ENCODE measurements around the gene CIRBP.

The CIRBP gene

GRCh38 chr19:1290196-1290702, 21.1 kb downstream of the CIRBP start:
- Mint-ChIP-seq H3K4me3 (no peak overlapping the region), H3K9me3 (no peaks in the 10 kb centered on the region), H3K4me1 (ENCODE audit: low read depth) (no peaks in the 10 kb centered on the region), H3K36me3 (ENCODE audit: low read depth) (no peaks in the 10 kb centered on the region), H3K27me3 (peaks cover 19% of the 10 kb centered on the region), H3K27ac (no peak overlapping the region)

DNA sequence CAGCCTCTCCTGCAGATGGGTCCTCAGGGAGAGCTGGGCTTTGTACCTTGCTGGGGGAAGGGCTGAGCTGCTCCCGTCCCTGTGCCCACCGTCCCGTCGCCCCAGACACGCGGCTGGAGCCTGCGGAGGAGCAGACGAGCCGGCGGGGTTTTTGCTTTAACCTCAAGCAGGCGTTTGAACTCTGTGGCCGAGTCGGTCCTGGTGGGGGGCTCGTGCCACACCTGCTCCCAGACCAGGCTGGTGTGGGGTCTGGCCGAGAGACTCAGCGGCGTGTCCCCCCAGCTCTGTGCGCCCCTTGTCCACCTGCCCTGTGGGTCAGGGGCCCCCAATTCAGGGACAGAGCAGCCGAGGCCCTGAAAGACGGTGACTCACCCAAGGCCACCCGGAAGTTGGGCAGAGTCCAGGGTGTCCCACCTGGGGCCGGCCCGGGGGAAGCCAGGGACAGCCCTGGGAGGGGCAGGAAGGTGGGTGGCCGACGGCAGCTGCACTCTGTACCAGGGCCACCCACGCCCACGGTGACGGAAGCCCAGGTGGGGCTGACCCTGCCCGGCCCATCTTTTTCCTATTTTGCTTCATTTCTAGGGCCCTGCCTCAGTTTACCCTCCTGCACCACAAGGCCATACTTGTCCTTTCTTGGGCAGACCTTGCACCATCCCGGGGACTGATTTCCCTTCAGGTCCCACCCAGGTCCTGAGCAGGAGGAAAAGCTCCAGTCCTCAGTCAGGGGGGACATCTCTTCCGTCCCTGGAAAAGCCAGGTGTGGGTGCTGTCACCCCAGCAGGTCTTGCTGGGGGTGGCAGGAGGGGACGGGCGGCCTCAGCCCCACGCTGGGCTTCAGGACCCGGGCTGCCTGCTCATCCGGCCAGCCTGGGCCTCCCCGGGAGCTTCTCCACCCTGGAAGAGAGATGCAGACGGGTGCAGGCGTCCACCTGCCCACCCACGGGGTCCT, 21.8 kb downstream of the CIRBP start:
- peaks cover 19% of the 10 kb centered on the region for H3K27me3 Mint-ChIP-seq

DNA sequence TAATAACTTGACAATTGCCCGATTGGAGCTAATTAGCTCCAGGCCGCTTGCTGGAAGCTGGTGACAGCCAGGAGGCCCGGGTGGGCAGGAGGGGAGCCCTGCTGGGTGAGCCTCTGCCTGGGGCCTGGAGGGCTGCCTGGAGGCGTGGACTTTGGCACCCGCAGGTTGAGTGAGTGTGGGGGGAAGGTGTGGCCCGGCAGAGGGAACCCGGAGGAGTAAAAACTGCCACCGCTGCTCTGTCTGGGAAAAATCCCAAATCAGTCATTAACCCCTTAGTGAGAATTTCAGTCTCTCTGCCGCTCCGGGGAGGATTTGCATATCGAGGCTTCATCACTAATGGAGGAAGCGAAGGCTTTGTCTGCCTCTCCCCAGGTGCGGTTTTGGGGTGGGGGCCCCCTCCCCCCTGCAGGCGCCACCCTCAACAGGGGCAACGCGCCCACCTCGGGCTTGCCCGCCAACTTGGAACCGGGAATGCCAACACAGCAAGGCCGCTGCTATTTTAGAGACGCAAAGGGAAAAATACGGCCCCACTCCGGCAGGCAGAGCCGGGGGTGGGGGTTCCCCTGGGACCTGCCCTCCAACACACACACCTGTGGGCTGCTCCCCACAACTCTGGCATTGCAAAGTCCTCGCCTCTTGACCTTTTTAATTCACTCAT, 22.8 kb downstream of the CIRBP start:
- H3K4me3 Mint-ChIP-seq: no peak overlapping the region
- H3K4me1 Mint-ChIP-seq (ENCODE audit: low read depth): no peaks in the 10 kb centered on the region
- no peaks in the 10 kb centered on the region for H3K9me3 Mint-ChIP-seq
- no peak overlapping the region for H3K27ac Mint-ChIP-seq
- H3K27me3 Mint-ChIP-seq: peaks cover 15% of the 10 kb centered on the region
- H3K36me3 Mint-ChIP-seq (ENCODE audit: low read depth): no peaks in the 10 kb centered on the region

More for the DNA sequence above, 21.8 kb downstream of the CIRBP start:
- H3K4me3 Mint-ChIP-seq: no peak overlapping the region
- no peaks in the 10 kb centered on the region for H3K36me3 Mint-ChIP-seq (ENCODE audit: low read depth)
- no peaks in the 10 kb centered on the region for H3K9me3 Mint-ChIP-seq
- H3K27ac Mint-ChIP-seq: no peak overlapping the region
- no peaks in the 10 kb centered on the region for H3K4me1 Mint-ChIP-seq (ENCODE audit: low read depth)

- Mint-ChIP-seq H3K27ac (no peak overlapping the region), H3K27me3 (peaks cover 15% of the 10 kb centered on the region), H3K4me1 (ENCODE audit: low read depth) (no peaks in the 10 kb centered on the region), H3K4me3 (no peak overlapping the region), H3K9me3 (no peaks in the 10 kb centered on the region), H3K36me3 (ENCODE audit: low read depth) (no peaks in the 10 kb centered on the region)
Observed at GRCh38 chr19:1292419-1293151, 23.5 kb downstream of the CIRBP start.

- H3K4me3 Mint-ChIP-seq: no peak overlapping the region
Observed at GRCh38 chr19:1293782-1294604, 24.9 kb downstream of the CIRBP start.

DNA sequence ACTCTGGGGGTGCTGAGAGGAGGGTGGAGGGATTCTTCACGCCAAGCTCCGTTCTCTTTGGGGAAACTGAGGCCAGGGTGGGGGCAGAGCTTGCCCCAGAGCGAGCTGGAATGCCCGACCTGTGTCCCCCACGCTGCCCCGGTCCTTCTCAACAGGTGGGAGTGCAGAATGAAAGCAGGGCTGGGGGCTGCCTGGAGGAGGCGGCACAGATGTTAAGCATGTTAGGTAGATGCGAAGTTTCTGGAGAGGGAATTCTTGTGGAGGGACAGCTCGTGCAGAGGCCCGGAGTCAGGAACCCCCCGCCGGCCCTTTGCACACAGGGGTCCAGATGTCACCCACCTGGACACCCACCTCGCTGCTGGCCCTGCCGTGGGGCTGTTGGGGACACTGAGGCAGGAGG, 25.6 kb downstream of the CIRBP start:
- Mint-ChIP-seq H3K27ac (no peak overlapping the region), H3K36me3 (ENCODE audit: low read depth) (no peaks in the 10 kb centered on the region), H3K27me3 (peaks cover 8% of the 10 kb centered on the region), H3K4me3 (no peak overlapping the region), H3K9me3 (no peaks in the 10 kb centered on the region), H3K4me1 (ENCODE audit: low read depth) (no peaks in the 10 kb centered on the region)

More at GRCh38 chr19:1293782-1294604, 24.9 kb downstream of the CIRBP start:
- Mint-ChIP-seq H3K27ac (no peak overlapping the region), H3K36me3 (ENCODE audit: low read depth) (no peaks in the 10 kb centered on the region), H3K4me1 (ENCODE audit: low read depth) (no peaks in the 10 kb centered on the region), H3K9me3 (no peaks in the 10 kb centered on the region), H3K27me3 (peaks cover 10% of the 10 kb centered on the region)

DNA sequence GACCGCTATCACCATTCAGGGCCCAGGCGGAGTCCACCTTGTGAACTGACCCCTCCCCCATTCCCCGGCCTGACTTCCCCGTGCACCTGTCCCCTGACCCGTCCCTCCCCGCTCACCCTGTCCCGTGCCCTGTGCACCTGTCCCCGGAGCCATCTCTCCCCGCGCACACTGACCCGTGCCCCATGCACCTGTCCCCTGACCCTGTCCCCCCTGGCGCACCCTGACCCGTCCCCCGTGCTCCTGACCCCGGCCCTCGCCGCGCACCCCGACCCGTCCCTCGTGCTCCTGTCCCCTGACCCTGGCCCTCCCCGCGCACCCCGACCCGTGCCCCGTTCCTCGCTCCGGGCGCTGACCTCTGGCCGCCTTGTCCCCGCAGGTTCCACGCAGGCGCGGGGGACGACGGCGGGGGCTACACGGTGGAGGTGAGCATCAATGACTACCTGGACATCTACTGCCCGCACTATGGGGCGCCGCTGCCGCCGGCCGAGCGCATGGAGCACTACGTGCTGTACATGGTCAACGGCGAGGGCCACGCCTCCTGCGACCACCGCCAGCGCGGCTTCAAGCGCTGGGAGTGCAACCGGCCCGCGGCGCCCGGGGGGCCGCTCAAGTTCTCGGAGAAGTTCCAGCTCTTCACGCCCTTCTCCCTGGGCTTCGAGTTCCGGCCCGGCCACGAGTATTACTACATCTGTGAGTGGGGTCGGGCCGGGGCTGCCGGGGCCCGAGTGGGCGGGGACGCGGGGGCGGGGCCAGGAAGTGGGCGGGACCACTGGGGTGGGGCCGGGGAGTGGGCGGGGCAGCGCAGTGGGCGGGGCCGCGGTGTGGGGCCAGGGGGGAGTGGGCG, 26.3 kb downstream of the CIRBP start:
- Mint-ChIP-seq H3K4me1 (ENCODE audit: low read depth) (no peaks in the 10 kb centered on the region), H3K4me3 (no peak overlapping the region), H3K27me3 (peaks cover 8% of the 10 kb centered on the region), H3K9me3 (no peaks in the 10 kb centered on the region), H3K36me3 (ENCODE audit: low read depth) (no peaks in the 10 kb centered on the region), H3K27ac (no peak overlapping the region)

DNA sequence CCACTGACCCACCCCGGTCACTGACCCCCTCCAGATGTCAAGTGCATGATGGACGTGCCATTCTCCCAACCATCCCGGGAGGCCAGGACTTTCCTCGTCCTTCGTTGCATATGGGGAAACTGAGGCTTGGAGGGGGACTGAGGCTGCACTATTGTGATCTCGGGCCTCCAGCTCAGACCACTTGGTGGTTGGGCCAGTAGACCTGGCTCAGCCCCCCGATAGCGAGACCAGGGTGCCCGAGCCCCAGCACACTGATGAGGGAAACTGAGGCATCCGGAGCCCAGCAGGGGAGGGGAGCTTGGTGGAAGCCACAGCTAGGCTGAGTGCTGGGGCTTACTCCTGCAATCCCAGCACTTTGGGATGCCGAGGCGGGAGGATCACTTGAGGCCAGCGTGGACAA, 26.9 kb downstream of the CIRBP start:
- Mint-ChIP-seq H3K9me3 (no peaks in the 10 kb centered on the region), H3K27me3 (peaks cover 8% of the 10 kb centered on the region), H3K4me1 (ENCODE audit: low read depth) (no peaks in the 10 kb centered on the region), H3K36me3 (ENCODE audit: low read depth) (no peaks in the 10 kb centered on the region), H3K27ac (no peak overlapping the region), H3K4me3 (no peak overlapping the region)

DNA sequence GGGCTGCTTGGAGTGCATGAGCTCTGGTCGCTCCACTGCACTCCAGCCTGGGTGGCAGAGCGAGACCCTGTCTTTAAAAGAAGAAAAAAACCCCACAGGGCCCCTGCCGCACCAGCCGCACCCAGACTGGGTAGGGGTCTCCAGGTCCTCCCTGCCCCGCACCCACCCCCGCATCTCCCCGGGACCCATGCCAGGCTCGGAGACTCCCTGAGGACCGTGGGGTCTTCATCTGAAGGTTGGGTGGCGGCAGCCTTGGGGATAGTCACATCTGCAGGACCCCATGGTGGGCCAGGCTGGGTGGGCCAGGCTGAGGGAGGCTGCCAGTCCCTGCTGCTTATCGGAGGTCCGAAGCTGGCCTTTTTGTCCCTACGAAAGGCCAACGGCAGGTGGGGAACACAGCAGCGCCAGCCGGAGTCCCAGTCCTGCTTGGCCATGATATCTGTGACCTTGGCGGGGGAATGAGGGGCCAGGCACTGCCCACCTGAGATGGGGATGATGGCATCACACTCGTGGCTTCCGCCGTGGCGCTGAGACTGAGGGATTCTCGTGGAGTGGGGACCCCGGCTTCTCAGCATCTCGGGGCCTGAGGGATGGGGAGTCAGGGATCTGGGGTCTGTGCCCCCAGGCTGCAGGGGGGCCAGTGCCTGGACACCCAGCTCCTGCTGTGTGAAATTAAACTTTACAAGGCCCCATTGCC, 27.6 kb downstream of the CIRBP start:
- Mint-ChIP-seq H3K9me3 (no peaks in the 10 kb centered on the region), H3K4me1 (ENCODE audit: low read depth) (no peaks in the 10 kb centered on the region), H3K4me3 (no peak overlapping the region), H3K27me3 (peaks cover 8% of the 10 kb centered on the region), H3K36me3 (ENCODE audit: low read depth) (no peaks in the 10 kb centered on the region), H3K27ac (no peak overlapping the region)

- H3K4me3 Mint-ChIP-seq: no peak overlapping the region
- no peaks in the 10 kb centered on the region for H3K27me3 Mint-ChIP-seq
- H3K9me3 Mint-ChIP-seq: no peaks in the 10 kb centered on the region
- H3K36me3 Mint-ChIP-seq (ENCODE audit: low read depth): no peaks in the 10 kb centered on the region
- H3K27ac Mint-ChIP-seq: no peak overlapping the region
- no peaks in the 10 kb centered on the region for H3K4me1 Mint-ChIP-seq (ENCODE audit: low read depth)
Observed at GRCh38 chr19:1298235-1298634, 29.1 kb downstream of the CIRBP start.

GRCh38 chr19:1299801-1300200, 30.7 kb downstream of the CIRBP start:
- no peaks in the 10 kb centered on the region for H3K27me3 Mint-ChIP-seq
- H3K4me3 Mint-ChIP-seq: no peak overlapping the region
- no peak overlapping the region for H3K27ac Mint-ChIP-seq
- no peaks in the 10 kb centered on the region for H3K4me1 Mint-ChIP-seq (ENCODE audit: low read depth)
- no peaks in the 10 kb centered on the region for H3K36me3 Mint-ChIP-seq (ENCODE audit: low read depth)
- H3K9me3 Mint-ChIP-seq: no peaks in the 10 kb centered on the region

GRCh38 chr19:1300744-1301490, 31.8 kb downstream of the CIRBP start:
- Mint-ChIP-seq H3K27ac (no peak overlapping the region), H3K27me3 (no peaks in the 10 kb centered on the region), H3K4me3 (no peak overlapping the region), H3K9me3 (no peaks in the 10 kb centered on the region), H3K4me1 (ENCODE audit: low read depth) (no peaks in the 10 kb centered on the region), H3K36me3 (ENCODE audit: low read depth) (no peaks in the 10 kb centered on the region)

All from stimulated activated naive CD8-positive, alpha-beta T cell treated with anti-CD3 and anti-CD28 coated beads, Interleukin-15, Interleukin-2, amounts not matched to agents 100 ng/mL and 50 ng/mL, for 24 hours (primary cell).